Transverse colon (tissue), 4 donors: ENCODE results near the gene PPP1R2C. TPM values are rescaled to one million over a fixed set of nuclear protein-coding genes. Genes with fewer than 3 reads are reported as not detected.

Experiments
- DNase-seq: peaks from one replicate; pipeline ENCODE4 v3.0.0-alpha.2; 2019
- H3K27ac ChIP-seq, 4 donors: fragments of 200-600 bp; sonication (generic); 2 replicates each; pipeline ENCODE4 v1.5.1; 2016 to 2018; ENCODE audit warnings: inconsistent platforms in 4 of 4
- H3K27me3 ChIP-seq: fragments of 200-600 bp; sonication (generic); 2 replicates; pipeline ENCODE4 v1.5.1; 2017; ENCODE audit warnings: inconsistent platforms
- H3K36me3 ChIP-seq, 4 donors: fragments of 200-600 bp; sonication (generic); 2 replicates each; pipeline ENCODE4 v1.5.1; 2017 to 2019; ENCODE audit warnings: inconsistent platforms in 4 of 4
- H3K4me1 ChIP-seq, 4 donors: fragments of 200-600 bp; sonication (generic); 2 replicates each; pipeline ENCODE4 v1.5.1; 2017 to 2020; ENCODE audit warnings: inconsistent platforms in 4 of 4
- H3K4me3 ChIP-seq, 4 donors: fragments of 200-600 bp; sonication (generic); 1 replicate in 1 of 4; 2 replicates in 3 of 4; pipeline versions ENCODE4 v1.5.1 to v1.6.1; 2017 to 2019; ENCODE audit warnings: inconsistent platforms in 4 of 4
- H3K9me3 ChIP-seq, 2 donors: fragments of 200-600 bp; sonication (generic); 2 replicates each; pipeline ENCODE4 v1.5.1; 2017 to 2019; ENCODE audit warnings: inconsistent platforms in 2 of 2
- EP300 ChIP-seq: sonication (generic); formaldehyde crosslinking; IDR thresholded peaks from one replicate; pipeline ENCODE4 v1.6.1; 2017; ENCODE audit warnings: antibody characterized with exemption, low read depth
- POLR2A ChIP-seq: fragments of 450-650 bp; IDR thresholded peaks from one replicate; pipeline ENCODE4 v1.6.1; 2016; ENCODE audit warnings: antibody characterized with exemption, mild to moderate bottlenecking, moderate library complexity
- POLR2AphosphoS5 ChIP-seq, 3 donors: sonication (generic); formaldehyde crosslinking; IDR thresholded peaks; one replicate each; pipeline ENCODE4 v1.6.1; 2016; ENCODE audit warnings: antibody characterized with exemption in 3 of 3
- WGBS, 2 donors: methylation state at CpG; one replicate each; pipeline ENCODE4 v1.1.5; 2018; ENCODE audit warnings: low coverage in 1 of 2; 5-methylcytosine and 5-hydroxymethylcytosine counted together
- in situ Hi-C, 4 donors: fragments of 200-750 bp; cut with MboI; loops; one replicate each; pipeline versions ENCODE4 v1.15.0 to v1.15.1; 2017; ENCODE audit warnings: low sequenced_read_pairs in 3 of 4, low pct_ligation_motif_present in 1 of 4, low pct_unique_long_range_greater_than_20kb in 1 of 4
- intact Hi-C: fragments of 100-400 bp; cut with DNase I; formaldehyde crosslinking; loops from one replicate; pipeline ENCODE4 v1.15.1; 2023; ENCODE audit warnings: low total_unique reads
- total RNA-seq, 4 donors: library from RNA; depleted of rRNA; stranded (reverse); fragments of >200 nt; gene quantifications; one replicate each; pipeline ENCODE4 v1.1.0, GENCODE V29; 2016
- TF ChIP-seq, protein P1 (sequence below), 5 experiments: fragments of 200-600 bp in 3 of 5; fragments of 450-650 bp in 2 of 5; sonication (generic) in 3 of 5; IDR thresholded peaks; 1 replicate in 2 of 5; 2 replicates in 3 of 5; pipeline ENCODE4 v1.5.1; 2016 to 2017; ENCODE audit warnings: antibody characterized with exemption in 5 of 5, inconsistent platforms in 3 of 5, mild to moderate bottlenecking in 2 of 5, moderate library complexity in 1 of 5

The PPP1R2C gene
- total RNA-seq, 4 donors from 2014 or later = not detected

DNA sequence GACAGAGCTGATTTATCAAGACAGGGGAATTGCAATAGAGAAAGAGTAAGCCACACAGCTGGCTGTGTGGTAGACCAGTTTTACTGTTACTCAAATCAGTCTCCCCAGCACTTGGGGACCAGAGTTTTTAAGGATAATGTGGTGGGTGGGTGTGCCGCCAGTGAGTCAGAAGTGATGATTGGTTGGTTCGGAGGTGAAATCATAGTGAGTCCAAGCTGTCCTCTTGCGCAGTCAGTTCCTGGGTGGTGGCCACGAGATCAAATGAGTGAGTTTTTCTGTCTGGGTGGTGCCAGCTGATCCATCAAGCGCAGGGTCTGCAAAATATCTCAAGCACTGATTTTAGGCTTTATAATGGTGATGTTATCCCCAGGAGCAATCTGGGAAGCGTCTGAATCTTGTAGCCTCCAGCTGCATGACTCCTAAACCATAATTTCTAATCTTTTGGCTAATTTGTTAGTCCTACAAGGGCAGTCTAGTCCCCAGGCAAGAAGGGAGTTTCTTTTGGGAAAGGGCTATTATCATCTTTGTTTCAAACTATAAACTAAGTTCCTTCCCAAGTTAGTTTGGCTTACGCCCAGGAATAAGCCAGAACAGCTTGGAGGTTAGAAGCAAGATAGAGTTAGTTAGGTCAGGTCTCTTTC is 44.0 kb upstream of the PPP1R2C start:
- H3K4me1 ChIP-seq = no peaks in the 10 kb centered on the region
- no peak overlapping the region for H3K4me3 ChIP-seq
- H3K36me3 ChIP-seq = no peaks in the 10 kb centered on the region
- no peaks in the 10 kb centered on the region for H3K9me3 ChIP-seq
- H3K27me3 ChIP-seq = no peaks in the 10 kb centered on the region
- no peak for DNase-seq
- TF ChIP-seq POLR2A (no peak), EP300 (no peak), POLR2AphosphoS5 (IDR thresholded peaks at IDR 0.05) (no peak)
- TF ChIP-seq, protein P1, sequence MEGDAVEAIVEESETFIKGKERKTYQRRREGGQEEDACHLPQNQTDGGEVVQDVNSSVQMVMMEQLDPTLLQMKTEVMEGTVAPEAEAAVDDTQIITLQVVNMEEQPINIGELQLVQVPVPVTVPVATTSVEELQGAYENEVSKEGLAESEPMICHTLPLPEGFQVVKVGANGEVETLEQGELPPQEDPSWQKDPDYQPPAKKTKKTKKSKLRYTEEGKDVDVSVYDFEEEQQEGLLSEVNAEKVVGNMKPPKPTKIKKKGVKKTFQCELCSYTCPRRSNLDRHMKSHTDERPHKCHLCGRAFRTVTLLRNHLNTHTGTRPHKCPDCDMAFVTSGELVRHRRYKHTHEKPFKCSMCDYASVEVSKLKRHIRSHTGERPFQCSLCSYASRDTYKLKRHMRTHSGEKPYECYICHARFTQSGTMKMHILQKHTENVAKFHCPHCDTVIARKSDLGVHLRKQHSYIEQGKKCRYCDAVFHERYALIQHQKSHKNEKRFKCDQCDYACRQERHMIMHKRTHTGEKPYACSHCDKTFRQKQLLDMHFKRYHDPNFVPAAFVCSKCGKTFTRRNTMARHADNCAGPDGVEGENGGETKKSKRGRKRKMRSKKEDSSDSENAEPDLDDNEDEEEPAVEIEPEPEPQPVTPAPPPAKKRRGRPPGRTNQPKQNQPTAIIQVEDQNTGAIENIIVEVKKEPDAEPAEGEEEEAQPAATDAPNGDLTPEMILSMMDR (IDR thresholded peaks at IDR 0.05) = no peak
- intact Hi-C loops = no loop called here
- in situ Hi-C loops = no loop called here
- no peak overlapping the region for H3K27ac ChIP-seq
- WGBS, 2 donors = 85% methylated on average over 7 of the region's 7 CpGs; no CpG with 5 or more reads in 1 of the 2 donors

DNA sequence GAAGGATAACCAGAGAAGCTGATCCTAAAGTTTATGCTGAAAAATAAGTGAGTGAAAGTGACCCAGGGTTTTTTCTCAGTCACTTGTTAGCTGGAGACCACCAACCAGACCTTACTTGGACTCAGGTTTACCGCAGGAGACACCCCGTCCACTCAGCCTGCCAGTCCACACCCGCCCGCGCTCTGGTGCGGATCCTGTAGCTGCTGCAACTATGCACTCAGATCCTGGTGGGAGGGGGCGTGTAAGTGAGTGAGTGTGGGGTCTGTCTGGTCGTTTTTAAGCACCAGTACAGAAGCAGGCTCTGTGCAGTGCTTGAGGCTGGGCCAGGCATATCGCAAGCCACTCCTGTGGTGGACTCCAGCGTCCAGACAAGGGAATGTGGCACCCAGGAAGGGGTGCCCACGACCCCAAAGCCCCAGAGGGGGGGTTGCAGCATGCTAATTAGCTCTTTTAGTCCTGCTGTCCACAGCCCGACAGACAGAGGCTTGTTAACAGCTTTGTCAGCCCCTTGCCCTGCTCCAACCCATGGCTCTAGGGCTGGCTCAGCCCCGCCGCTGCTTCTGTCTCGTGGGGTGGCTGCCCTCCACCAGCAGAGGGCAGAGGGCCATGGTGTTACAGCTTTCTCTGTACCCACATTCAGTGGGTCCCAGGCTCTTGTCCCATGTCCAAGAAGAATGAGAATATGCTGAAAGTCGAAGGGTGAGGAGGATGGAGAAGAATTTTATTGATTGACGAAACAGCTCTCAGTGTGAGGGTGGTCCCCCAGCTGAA is 40.4 kb upstream of the PPP1R2C start:
- TF ChIP-seq, protein P1 (IDR thresholded peaks at IDR 0.05) = no peak
- TF ChIP-seq POLR2A (no peak), POLR2AphosphoS5 (IDR thresholded peaks at IDR 0.05) (no peak)
- in situ Hi-C loops = no loop called here
- Histone ChIP-seq H3K4me3 (no peak overlapping the region), H3K36me3 (no peaks in the 10 kb centered on the region), H3K4me1 (no peaks in the 10 kb centered on the region), H3K27me3 (no peaks in the 10 kb centered on the region), H3K9me3 (no peaks in the 10 kb centered on the region), H3K27ac (no peak overlapping the region)
- intact Hi-C loops = loop anchor here (5.0 kb wide), 1 partner anchor 1299 kb away; no protein-coding TSS in a partner anchor
- WGBS, 2 donors = 83 to 87% methylated on average over 1 to 17 of the region's 17 CpGs
- DNase-seq = no peak

DNA sequence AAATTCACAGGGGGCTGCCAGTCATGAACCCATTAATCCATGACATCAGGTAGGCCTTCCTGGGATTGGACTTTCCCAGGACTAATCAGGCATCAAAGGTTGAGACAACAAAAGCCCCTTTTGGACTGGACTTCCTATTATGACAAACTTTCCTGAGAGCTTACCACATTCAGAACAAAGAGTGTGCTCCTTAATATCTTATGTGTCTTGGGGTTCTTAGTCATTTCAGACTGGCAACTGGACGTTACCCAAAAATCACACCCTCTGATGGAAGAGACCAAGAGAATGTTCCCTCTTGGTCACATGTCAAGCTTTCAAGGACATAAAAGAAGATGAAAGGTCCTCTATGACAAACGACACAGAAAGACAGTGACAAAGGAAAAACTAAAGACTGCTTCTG is 31.6 kb upstream of the PPP1R2C start:
- intact Hi-C loops (no loop called here), in situ Hi-C loops (no loop called here)
- DNase-seq = no peak
- WGBS, 2 donors = 64% methylated on average over 2 of the region's 2 CpGs; no CpG with 5 or more reads in 1 of the 2 donors
- TF ChIP-seq POLR2A = no peak
- no peak for TF ChIP-seq POLR2AphosphoS5 (IDR thresholded peaks at IDR 0.05)
- no peak for TF ChIP-seq EP300
- TF ChIP-seq, protein P1 (IDR thresholded peaks at IDR 0.05) = no peak
- Histone ChIP-seq H3K27ac (no peak overlapping the region), H3K36me3 (no peaks in the 10 kb centered on the region), H3K9me3 (no peaks in the 10 kb centered on the region), H3K4me3 (no peak overlapping the region), H3K4me1 (no peaks in the 10 kb centered on the region), H3K27me3 (no peaks in the 10 kb centered on the region)

DNA sequence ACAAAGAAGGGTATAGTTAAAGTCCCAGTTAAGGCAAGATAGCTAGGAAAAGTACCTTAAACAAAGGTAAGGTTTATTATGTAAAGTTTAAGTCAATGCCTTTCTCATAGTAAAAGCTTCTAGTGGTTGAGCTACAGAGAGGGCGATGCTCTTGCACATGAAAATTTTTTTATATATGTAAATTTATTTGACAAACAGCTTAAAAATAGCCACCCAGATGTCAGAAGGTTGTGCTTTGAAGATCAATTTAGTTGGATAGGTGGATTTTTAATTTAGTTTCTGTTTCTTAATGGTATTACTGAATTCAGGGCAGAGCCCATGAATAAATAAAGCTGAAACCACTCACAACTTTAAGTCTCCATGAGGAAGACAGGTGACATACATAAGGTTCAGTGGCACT is 29.4 kb upstream of the PPP1R2C start:
- no peak for TF ChIP-seq EP300
- TF ChIP-seq, protein P1 (IDR thresholded peaks at IDR 0.05) = no peak
- no peak for TF ChIP-seq POLR2AphosphoS5 (IDR thresholded peaks at IDR 0.05)
- TF ChIP-seq POLR2A = no peak
- H3K27ac ChIP-seq = no peak overlapping the region
- in situ Hi-C loops (no loop called here), intact Hi-C loops (no loop called here)
- H3K27me3 ChIP-seq = no peaks in the 10 kb centered on the region
- no peaks in the 10 kb centered on the region for H3K9me3 ChIP-seq
- no peak for DNase-seq
- H3K36me3 ChIP-seq = no peaks in the 10 kb centered on the region
- H3K4me1 ChIP-seq = no peaks in the 10 kb centered on the region
- no peak overlapping the region for H3K4me3 ChIP-seq
- WGBS, 2 donors = 92 to 100% methylated on average over 1 of the region's 1 CpG
